Loucy (cell line): ENCODE data around the gene GALNT10.

Source experiments
- H2AFZ ChIP-seq: fragments of 200-600 bp; sonication (generic); 2 replicates; pipeline ENCODE4 v1.6.0; 2016; ENCODE audit warnings: antibody characterized with exemption, mild to moderate bottlenecking, low read length, moderate library complexity
- H3F3A ChIP-seq: fragments of 200-600 bp; 2 replicates; pipeline ENCODE4 v1.6.0; 2016; ENCODE audit warnings: antibody characterized with exemption, low read depth, mild to moderate bottlenecking
- H3K27me3 ChIP-seq: fragments of 200-600 bp; sonication (generic); 2 replicates; pipeline ENCODE4 v1.6.1; 2014; ENCODE audit warnings: low read length, mild to moderate bottlenecking; ENCODE audit not compliant: insufficient read depth, poor library complexity, severe bottlenecking
- H3K36me3 ChIP-seq: fragments of 200-600 bp; sonication (generic); 2 replicates; pipeline ENCODE4 v1.6.1; 2016; ENCODE audit warnings: low read length; ENCODE audit not compliant: insufficient read depth
- H3K4me1 ChIP-seq: fragments of 200-600 bp; sonication (generic); 2 replicates; pipeline ENCODE4 v1.5.1; 2014; ENCODE audit warnings: low read length, mild to moderate bottlenecking; ENCODE audit not compliant: insufficient read depth, poor library complexity, severe bottlenecking
- H3K4me2 ChIP-seq: fragments of 200-600 bp; sonication (generic); 2 replicates; pipeline ENCODE4 v1.6.0; 2014; ENCODE audit warnings: antibody characterized with exemption, low read length, low read depth, mild to moderate bottlenecking; ENCODE audit not compliant: poor library complexity, severe bottlenecking
- H3K4me3 ChIP-seq: fragments of 200-600 bp; sonication (generic); 2 replicates; pipeline ENCODE4 v1.5.1; 2014; ENCODE audit warnings: low read length, mild to moderate bottlenecking, mixed read lengths; ENCODE audit not compliant: poor library complexity, severe bottlenecking
- H3K79me2 ChIP-seq: fragments of 200-600 bp; sonication (generic); 2 replicates; pipeline ENCODE4 v1.6.1; 2014; ENCODE audit warnings: low read length; ENCODE audit not compliant: insufficient read depth
- H3K9ac ChIP-seq: fragments of 200-600 bp; sonication (generic); 2 replicates; pipeline ENCODE4 v1.6.0; 2014; ENCODE audit warnings: mild to moderate bottlenecking, low read depth, low read length, moderate library complexity; ENCODE audit not compliant: poor library complexity, severe bottlenecking
- H3K9me2 ChIP-seq: fragments of 200-600 bp; sonication (generic); replicated peaks from 2 replicates; pipeline ENCODE4 v1.6.1; 2016; ENCODE audit warnings: low read depth, low read length, mixed read lengths
- H3K9me3 ChIP-seq: fragments of 200-600 bp; sonication (generic); 2 replicates; pipeline ENCODE4 v1.6.1; 2014; ENCODE audit warnings: mild to moderate bottlenecking, antibody characterized with exemption, low read length, low read depth; ENCODE audit not compliant: insufficient read depth
- H4K20me1 ChIP-seq: fragments of 200-600 bp; sonication (generic); 2 replicates; pipeline ENCODE4 v1.6.0; 2014; ENCODE audit warnings: antibody characterized with exemption, low read length, mild to moderate bottlenecking; ENCODE audit not compliant: insufficient read depth, poor library complexity, severe bottlenecking
- EZH2phosphoT487 ChIP-seq: fragments of 200-600 bp; IDR thresholded peaks from 2 replicates; pipeline ENCODE4 v1.6.1; 2018; ENCODE audit warnings: antibody characterized with exemption, mild to moderate bottlenecking, moderate library complexity, borderline replicate concordance
- TF ChIP-seq, protein P1 (sequence below): fragments of 200-600 bp; sonication (generic); conservative IDR thresholded peaks from 2 replicates; pipeline ENCODE4 v1.5.1; 2014; ENCODE audit warnings: mild to moderate bottlenecking, antibody characterized with exemption, low read length

Gene GALNT10

DNA sequence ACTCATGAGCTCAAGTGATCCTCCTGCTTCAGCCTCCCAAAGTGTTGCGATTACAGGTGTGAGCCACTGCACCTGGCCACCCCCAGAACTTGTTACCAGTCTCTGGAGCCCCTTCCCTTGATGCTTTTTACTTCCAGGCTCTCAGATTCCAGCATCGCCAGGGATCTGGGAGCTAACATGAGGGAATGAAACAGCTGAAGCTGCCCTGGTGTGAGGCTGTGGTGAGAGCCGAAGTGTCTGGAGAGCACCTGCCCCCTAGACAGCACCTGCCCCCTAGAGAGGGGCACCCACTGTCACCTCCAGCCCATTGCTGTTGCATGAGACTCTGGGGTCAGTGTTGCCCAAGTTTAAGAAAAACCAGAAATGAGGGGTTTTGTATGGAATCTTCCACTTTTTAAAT lies 131.0 kb downstream of the GALNT10 start:
- Histone ChIP-seq H3K36me3 (no peaks in the 10 kb centered on the region), H3K4me2 (no peak overlapping the region), H3K9me3 (no peaks in the 10 kb centered on the region), H3F3A (no peaks in the 10 kb centered on the region), H3K4me3 (no peak overlapping the region), H2AFZ (no peak overlapping the region), H3K79me2 (no peaks in the 10 kb centered on the region), H3K27me3 (no peaks in the 10 kb centered on the region), H3K4me1 (no peaks in the 10 kb centered on the region), H4K20me1 (no peaks in the 10 kb centered on the region), H3K9me2 (no peaks in the 10 kb centered on the region), H3K9ac (no peak overlapping the region)
- no peak for TF ChIP-seq EZH2phosphoT487
- TF ChIP-seq, protein P1, sequence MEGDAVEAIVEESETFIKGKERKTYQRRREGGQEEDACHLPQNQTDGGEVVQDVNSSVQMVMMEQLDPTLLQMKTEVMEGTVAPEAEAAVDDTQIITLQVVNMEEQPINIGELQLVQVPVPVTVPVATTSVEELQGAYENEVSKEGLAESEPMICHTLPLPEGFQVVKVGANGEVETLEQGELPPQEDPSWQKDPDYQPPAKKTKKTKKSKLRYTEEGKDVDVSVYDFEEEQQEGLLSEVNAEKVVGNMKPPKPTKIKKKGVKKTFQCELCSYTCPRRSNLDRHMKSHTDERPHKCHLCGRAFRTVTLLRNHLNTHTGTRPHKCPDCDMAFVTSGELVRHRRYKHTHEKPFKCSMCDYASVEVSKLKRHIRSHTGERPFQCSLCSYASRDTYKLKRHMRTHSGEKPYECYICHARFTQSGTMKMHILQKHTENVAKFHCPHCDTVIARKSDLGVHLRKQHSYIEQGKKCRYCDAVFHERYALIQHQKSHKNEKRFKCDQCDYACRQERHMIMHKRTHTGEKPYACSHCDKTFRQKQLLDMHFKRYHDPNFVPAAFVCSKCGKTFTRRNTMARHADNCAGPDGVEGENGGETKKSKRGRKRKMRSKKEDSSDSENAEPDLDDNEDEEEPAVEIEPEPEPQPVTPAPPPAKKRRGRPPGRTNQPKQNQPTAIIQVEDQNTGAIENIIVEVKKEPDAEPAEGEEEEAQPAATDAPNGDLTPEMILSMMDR = no peak

- Histone ChIP-seq H3K4me2 (no peak overlapping the region), H3F3A (no peaks in the 10 kb centered on the region), H3K9ac (no peak overlapping the region), H2AFZ (no peak overlapping the region), H3K4me1 (no peaks in the 10 kb centered on the region), H3K79me2 (no peaks in the 10 kb centered on the region), H3K9me3 (no peaks in the 10 kb centered on the region), H4K20me1 (no peaks in the 10 kb centered on the region), H3K36me3 (no peaks in the 10 kb centered on the region), H3K9me2 (no peaks in the 10 kb centered on the region), H3K27me3 (no peaks in the 10 kb centered on the region), H3K4me3 (no peak overlapping the region)
- TF ChIP-seq, protein P1 = no peak
- no peak for TF ChIP-seq EZH2phosphoT487
Measured at GRCh38 chr5:154324033-154324432, 133.5 kb downstream of the GALNT10 start.

DNA sequence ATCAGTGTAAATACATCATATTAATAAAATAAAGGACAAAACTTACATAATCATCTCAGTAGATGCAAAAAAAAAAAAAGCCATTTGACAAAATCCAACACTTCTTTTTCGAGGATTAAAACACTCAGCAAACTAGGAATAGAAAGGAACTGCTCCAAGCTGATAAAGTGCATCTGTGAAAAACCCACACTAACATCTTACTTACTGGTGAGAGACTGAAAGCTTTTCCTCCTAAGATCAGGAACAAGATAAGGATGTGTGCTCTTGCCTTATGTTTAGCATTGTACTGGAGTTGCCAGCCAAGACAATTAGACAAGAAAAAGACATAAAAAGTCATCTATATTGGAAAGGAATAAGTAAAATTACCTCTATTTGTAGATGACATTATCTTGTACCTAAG lies 135.0 kb downstream of the GALNT10 start:
- Histone ChIP-seq H2AFZ (no peak overlapping the region), H3K9me3 (no peaks in the 10 kb centered on the region), H3K27me3 (no peaks in the 10 kb centered on the region), H3K79me2 (no peaks in the 10 kb centered on the region), H4K20me1 (no peaks in the 10 kb centered on the region), H3K36me3 (no peaks in the 10 kb centered on the region; the same call in 1 of the 2 replicates), H3K9me2 (no peaks in the 10 kb centered on the region), H3K4me2 (no peak overlapping the region), H3K4me3 (no peak overlapping the region), H3F3A (no peaks in the 10 kb centered on the region), H3K4me1 (no peaks in the 10 kb centered on the region), H3K9ac (no peak overlapping the region)
- TF ChIP-seq, protein P1 = no peak
- TF ChIP-seq EZH2phosphoT487 = no peak
